Measurements from ENCODE around the gene SYTL3.

- TF ChIP-seq CTCF (IDR thresholded peaks at IDR 0.05) (no peak), POLR2A (IDR thresholded peaks at IDR 0.05) (no peak), EP300 (IDR thresholded peaks at IDR 0.05) (no peak), POLR2AphosphoS5 (IDR thresholded peaks at IDR 0.05) (no peak)
Observed at GRCh38 chr6:158667360-158667981, 17.6 kb downstream of the SYTL3 start.

All from suprapubic skin (tissue), 4 donors.